HG03521 (cell line): ENCODE results near the gene CLCN3.
"Not testable (repeated sequence)": the region's sequence is repeated elsewhere in the genome, so short reads cannot be mapped to it uniquely, and the experiment has no call there.

Experiments
- ATAC-seq: cut with Tn5 transposase; IDR thresholded peaks from one replicate; pipeline ENCODE4 v1.9.1; 2021; ENCODE audit warnings: mild to moderate bottlenecking, moderate library complexity; ENCODE audit not compliant: unreplicated experiment

Gene CLCN3

GRCh38 chr4:169619958-169620879 lies at the start of gene CLCN3:
CLCN3 (plus strand) TSS chr4:169620578; CDS start chr4:169635929, 15,351 bp downstream.
- ATAC-seq = peak; percentile 95

- not testable (repeated sequence) for ATAC-seq
Observed at GRCh38 chr4:169571012-169571411, 49.4 kb upstream of the CLCN3 start.

- no peak for ATAC-seq
Observed at GRCh38 chr4:169571435-169571834, 48.9 kb upstream of the CLCN3 start.

GRCh38 chr4:169573889-169574288 lies 46.5 kb upstream of the CLCN3 start:
- ATAC-seq = no peak

GRCh38 chr4:169582203-169582602 lies 38.2 kb upstream of the CLCN3 start:
- ATAC-seq = peak; percentile 90

GRCh38 chr4:169582706-169583105 lies 37.7 kb upstream of the CLCN3 start:
- ATAC-seq = no peak

- no peak for ATAC-seq
Observed at GRCh38 chr4:169583563-169583962, 36.8 kb upstream of the CLCN3 start.

GRCh38 chr4:169593050-169593560 lies 27.3 kb upstream of the CLCN3 start:
- ATAC-seq = no peak

GRCh38 chr4:169594560-169595195 lies 25.7 kb upstream of the CLCN3 start:
- no peak for ATAC-seq

GRCh38 chr4:169601016-169601771 lies 19.2 kb upstream of the CLCN3 start:
- ATAC-seq = peak; percentile 61

GRCh38 chr4:169603312-169603711 lies 17.1 kb upstream of the CLCN3 start:
- no peak for ATAC-seq

GRCh38 chr4:169604131-169604900 lies 16.1 kb upstream of the CLCN3 start:
- peak; percentile 52 for ATAC-seq

GRCh38 chr4:169604903-169605331 lies 15.5 kb upstream of the CLCN3 start:
- ATAC-seq = no peak

GRCh38 chr4:169611157-169611556 lies 9.2 kb upstream of the CLCN3 start:
- ATAC-seq = no peak

GRCh38 chr4:169611991-169612870 lies 8.1 kb upstream of the CLCN3 start, which contains the start of gene NEK1:
NEK1 (minus strand) TSS chr4:169612583; CDS start chr4:169602630, 9,953 bp downstream.
- peak; percentile 95 for ATAC-seq

GRCh38 chr4:169612871-169613859 lies 7.2 kb upstream of the CLCN3 start:
- peak; percentile 25 for ATAC-seq

- no peak for ATAC-seq
Observed at GRCh38 chr4:169615467-169616106, 4.8 kb upstream of the CLCN3 start.
